ENCODE data around the gene SP140.

GRCh38 chr2:230184727-230185578 is 40.6 kb upstream of the SP140 start:
- no peak for TF ChIP-seq CTCF (IDR thresholded peaks at IDR 0.05)
- TF ChIP-seq POLR2A (IDR thresholded peaks at IDR 0.05; ENCODE audit: low read depth) = no peak
- no peak for TF ChIP-seq POLR2AphosphoS5 (IDR thresholded peaks at IDR 0.05)
- TF ChIP-seq EP300 (IDR thresholded peaks at IDR 0.05) = no peak

Data from esophagus muscularis mucosa (tissue), 4 donors.